ENCODE results near the gene SYT1. TPM values are rescaled to one million over a fixed set of nuclear protein-coding genes. Genes with fewer than 3 reads are reported as not detected.

Gene SYT1
- total and polyA plus RNA-seq, 2 of the 8 experiments (the other 6 are each of a cell fraction or from before 2014, with no cell fraction given) = 11.0 to 34.6 TPM

- TF ChIP-seq CEBPB (IDR thresholded peaks at IDR 0.05; ENCODE audit: low read depth, low read length) = no peak
- no peak for TF ChIP-seq MAX (IDR thresholded peaks at IDR 0.05)
- TF ChIP-seq BCL11A (IDR thresholded peaks at IDR 0.05; ENCODE audit: low read depth in 2 of 2, low read length in 2 of 2) = no peak
- TF ChIP-seq EZH2 (IDR thresholded peaks at IDR 0.05; ENCODE audit: low read depth, low read length, severe bottlenecking) = no peak
Measured at GRCh38 chr12:79020106-79020505, 155.5 kb downstream of the SYT1 start (continued).

Measured in H1 (cell line).